HG03565 (cell line): Measurements from ENCODE around the gene ELOVL5.
"Not testable (repeated sequence)": the region's sequence is repeated elsewhere in the genome, so short reads cannot be mapped to it uniquely, and the experiment has no call there.

Experiments used
- ATAC-seq: cut with Tn5 transposase; IDR thresholded peaks from one replicate; pipeline ENCODE4 v1.9.1; 2021; ENCODE audit warnings: mild to moderate bottlenecking, moderate library complexity; ENCODE audit not compliant: unreplicated experiment

Gene ELOVL5

DNA sequence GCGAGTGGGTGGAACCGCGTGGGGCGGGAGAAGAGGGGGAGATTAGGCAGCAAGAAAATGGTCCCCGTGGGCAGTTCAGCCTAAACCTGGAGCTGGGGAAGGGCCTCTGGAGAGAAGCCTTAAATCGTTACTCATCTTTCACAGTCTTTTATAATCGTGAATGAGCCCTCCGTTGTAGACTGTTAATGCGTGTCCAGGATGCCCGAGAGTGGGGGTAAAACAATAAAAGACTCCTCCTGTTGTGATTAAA is 11.0 kb upstream of the ELOVL5 start:
- no peak for ATAC-seq

DNA sequence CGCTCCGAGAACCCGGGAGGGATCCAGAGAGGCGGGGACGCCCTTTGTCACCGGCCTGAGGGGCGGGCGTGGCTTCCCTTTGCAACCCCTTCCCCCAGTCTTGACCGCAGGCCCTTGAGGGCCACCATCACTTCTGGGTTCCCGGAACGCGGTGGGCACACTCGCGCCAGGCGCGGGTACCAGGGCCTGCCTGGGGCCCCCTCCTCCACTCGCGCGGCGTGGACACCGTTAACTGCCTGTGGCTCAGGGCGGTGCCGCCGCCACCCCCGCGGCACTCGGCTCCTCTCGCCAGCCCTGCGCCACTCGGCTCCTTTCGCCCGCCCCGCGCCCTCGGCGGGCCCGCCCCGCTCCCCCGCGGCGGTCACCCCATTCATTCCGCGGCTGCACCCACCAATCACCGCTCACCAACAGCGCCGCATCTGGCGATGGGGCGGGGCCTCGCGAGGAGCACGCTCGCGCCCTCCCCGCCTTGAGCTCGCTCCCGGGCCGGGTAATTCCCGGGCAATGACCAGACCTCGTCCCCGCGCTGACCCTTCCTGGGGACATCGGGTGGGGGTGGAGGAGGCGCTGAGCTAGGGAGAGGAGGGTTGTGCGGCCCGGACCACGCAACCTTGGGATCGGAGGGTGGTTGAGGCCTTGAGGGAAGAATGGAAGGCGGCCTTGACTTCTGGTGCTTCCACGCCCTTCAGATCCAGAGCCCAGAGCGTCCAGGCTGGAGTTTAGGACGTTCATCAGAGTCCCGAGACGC is 10.5 kb upstream of the ELOVL5 start:
- peak; percentile 92 for ATAC-seq

DNA sequence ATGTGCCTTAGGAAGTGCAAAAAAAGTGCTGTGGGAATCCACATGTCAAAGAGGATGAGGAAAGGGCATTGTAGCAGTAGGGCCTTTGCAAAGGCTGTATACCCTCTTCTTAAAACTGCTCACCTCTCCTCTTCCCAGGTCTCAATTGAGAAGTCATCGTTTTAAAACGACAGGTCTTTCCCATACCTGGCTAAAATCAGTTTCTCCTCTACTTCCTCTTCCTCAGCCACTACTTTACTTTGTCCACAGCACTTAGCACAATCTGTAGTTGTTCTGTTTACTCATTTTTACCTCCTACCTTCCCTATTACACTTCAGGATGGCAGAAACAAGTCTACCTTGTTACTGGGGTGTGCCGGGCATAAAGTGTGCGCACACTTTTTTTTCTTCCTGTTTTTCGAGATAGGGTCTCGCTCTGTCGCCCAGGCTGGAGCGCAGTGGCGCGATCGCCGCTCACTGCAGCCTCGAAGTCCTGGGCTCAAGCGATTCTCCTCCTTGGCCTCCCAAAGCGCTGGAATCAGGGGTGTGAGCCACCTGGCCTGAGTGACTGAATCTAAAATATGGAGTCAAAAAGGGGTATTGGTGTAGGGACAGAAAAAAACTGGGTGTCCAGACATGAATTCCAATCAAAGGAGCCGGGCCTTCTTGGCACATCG is 9.8 kb upstream of the ELOVL5 start:
- ATAC-seq = no peak

DNA sequence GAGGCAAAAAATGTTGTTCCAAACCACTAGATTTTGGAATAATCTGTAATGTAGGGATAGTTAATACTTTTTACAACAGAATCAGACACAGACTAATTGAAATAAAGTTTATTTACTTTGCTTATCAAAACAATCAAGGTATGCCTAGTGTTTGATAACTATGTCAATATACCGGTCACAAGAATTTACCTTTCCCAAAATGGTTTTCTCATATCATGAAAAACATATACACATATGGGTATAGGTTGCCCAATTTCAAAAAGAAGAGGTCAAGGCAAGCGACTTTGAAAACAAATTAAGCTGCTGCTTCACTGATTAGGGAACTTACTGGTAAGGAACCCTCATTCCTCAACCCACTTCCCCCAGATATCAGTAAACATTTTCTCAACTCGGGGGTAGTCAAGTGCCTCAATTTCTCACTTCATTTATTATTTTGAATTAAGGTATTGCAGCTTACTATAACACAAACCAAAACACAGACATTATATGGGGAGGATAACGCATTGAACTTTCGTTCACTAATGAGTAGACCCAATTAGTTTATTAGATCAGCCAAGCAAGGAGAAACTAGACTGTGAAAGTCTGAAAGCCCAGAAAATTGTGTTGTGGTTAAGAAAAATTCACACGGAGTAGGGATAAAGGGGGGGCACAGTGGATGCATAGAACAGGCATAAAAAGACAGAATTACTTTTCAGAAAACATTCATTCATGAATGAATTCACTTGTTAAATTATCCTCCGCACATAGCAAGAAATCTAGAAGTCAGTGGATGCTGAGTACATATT is 9.0 kb upstream of the ELOVL5 start:
- ATAC-seq = no peak

DNA sequence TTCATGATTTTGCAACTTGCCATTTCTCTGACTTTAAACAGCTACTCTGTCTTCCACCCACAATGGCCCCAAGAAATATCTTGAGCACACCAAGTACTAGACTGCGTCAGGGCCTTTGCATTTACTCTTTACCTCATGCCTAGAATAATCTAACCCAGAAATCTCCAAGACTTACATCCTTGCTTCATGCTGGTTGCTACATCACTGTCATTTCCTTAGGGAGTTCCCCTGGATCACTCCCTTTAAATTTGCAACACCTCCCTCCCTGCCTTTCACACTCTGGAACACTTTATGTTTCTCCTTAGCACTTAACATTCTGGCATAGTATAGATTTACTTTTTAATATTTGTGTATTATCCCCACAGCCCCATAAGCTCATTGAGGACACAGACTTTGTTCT is 4.9 kb upstream of the ELOVL5 start:
- no peak for ATAC-seq

DNA sequence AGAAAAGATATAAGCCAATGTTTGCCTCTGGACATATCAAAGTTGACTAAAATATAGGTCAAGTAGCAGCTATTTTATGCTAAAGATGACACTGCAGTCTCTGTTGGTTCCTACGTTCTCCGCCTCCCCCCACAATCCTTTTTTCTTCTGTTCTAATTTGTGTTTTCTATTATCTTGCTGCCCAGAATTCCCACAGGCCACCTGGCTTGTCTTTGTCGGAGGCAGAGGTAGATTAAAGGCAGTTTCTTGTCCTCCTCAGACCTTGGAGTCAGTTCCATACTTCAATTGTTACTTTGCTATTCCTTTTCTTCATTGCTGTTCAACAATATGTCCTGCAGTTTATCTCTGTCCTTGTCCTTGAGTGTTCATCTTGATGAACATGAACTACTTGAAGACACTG is 3.6 kb upstream of the ELOVL5 start:
- ATAC-seq = no peak

DNA sequence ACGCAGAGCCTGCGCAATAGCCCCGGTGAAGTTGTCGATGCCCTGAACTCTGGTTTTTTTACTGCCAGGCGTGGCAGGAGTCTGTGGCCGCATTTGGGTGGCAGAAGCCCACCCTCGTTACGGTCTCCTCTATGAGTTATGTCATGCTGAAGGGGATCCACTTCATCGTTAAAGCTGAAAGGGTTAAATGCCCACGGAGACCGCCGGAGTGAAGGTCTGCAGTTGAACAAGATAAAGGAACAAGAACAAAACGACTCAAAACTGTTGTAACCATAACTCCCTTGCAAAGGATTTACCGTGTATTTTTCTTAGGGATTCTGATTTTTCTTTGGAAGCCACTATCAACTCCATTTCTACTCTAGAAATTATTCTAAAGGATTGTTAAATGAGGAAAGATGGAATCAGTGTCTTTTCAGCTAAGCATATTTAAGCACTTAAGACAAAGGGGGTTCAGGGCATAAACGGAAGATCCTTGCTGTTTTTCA is 501 bp upstream of the ELOVL5 start:
- no peak for ATAC-seq

DNA sequence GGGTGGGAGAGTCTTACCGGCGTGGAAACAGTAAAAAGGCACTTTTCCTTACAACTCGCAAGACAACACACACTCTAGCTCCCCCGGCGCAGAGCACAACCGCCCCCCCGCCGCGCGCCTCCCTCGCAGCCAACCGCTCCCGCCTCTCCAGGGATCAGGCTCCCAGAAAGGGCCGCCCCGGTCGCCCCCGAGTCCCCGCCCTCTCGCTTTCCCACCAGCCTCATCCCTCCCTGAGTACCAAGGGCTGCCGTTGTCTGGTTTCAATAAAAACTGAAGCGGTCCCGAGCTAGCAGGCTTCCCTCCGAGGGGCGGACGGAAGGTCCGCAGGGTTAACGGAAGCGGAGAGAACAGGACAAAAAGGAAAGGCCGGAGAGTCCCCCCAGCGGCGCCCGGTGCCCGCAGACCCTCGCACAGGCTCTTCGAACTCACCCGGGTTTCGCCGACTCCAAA is 804 bp downstream of the ELOVL5 start:
- no peak for ATAC-seq

DNA sequence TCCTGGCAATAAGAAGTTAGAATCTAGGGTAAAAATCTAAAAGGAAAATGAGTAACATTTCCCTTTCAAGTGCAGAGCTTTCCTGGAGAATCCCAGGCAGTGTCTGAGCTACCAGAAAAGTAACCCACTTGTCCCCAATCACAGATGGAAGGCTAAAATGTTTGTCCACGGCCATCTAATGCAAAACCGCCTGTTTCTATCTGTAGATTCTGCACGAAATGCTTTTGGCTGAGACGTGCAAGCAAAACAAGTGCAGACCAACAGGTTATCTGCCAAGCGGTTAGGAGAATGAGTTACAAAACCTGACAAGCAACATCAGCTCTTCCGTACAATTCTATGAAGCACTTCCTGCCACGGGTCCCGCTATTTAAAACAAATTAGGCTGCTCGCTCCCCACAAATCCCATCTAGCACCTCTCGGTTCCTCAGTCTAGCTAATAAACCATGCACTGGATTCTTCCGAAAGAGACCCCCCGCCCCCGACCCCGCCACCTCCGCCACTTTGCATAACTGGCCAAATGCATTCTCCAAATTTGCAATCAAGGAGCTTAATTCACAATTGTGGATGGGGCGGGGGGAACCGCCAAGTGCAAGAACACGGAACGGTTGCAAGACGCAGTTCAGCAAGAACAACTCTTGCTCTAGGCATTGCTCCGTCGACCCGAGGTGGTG is 1.4 kb downstream of the ELOVL5 start:
- ATAC-seq = peak; percentile 0

DNA sequence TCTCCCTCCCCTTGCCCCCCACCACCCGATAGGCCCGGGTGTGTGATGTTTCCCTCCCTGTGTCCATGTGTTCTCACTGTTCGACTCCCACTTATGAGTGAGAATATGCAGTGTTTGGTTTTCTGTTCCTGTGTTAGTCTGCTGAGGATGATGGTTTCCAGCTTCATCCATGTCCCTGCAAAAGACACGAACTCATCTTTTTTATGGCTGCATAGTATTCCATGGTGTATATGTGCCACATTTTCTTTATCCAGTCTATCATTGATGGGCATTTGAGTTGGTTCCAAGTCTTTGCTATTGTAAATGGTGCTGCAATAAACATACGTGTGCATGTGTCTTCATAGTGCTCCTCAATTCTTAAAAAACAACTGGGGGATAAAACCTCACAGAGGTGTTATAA is 2.7 kb downstream of the ELOVL5 start:
- not testable (repeated sequence) for ATAC-seq

DNA sequence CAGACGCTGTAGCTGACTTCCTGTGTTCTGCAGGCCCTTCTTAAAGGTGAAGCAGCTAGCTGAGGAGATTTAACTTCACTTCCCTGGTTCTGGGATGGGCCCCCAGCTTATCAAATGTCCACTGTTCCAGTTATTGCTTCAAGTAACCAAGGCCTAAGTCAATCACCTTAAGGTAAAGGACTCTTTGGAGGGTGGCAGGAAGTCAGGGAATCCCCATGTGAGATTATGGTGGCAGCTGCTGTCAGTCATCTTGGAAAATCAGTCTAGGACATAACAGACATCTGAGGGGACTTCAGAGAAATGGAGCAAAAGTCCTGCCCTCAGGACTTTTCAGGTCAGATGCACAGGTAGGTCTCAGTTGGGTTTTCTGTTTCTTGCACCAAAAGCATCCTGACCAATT is 3.8 kb downstream of the ELOVL5 start:
- ATAC-seq = no peak

DNA sequence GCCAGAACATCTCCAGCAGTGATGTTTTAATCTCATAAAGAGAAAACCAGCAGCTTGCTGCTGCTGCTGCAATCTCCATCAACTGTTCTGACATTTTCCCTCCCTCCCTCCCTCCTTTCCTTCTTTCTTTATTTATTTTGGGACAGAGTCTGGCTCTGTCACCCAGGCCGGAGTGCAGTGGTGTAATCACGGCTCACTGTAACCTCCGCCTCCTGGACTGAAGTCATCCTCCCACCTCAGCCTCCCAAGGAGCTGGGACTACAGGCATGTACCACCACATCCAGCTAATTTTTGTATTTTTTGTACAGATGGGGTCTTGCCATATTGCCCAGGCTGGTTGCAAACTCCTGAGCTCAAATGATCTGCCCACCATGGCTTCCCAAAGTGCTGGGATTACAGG is 5.7 kb downstream of the ELOVL5 start:
- no peak for ATAC-seq

DNA sequence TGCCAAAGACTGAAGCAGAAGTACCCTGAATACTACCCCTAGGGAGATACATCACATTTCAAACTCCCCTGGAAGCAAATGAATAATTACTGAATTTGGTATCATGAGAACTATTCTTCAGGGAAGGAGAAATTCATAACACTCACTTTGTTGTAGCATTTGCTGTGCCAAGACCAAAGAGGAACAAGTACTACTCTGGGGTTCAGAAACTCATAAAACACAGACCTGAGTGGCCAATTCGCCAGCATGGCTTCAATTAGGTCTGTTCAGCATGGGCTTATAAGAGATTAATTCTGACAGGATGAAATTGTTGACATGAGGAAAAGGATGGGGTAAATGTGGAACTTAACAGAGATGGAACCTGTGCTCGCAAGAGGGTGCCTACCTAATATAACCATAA is 6.5 kb downstream of the ELOVL5 start:
- ATAC-seq = no peak

DNA sequence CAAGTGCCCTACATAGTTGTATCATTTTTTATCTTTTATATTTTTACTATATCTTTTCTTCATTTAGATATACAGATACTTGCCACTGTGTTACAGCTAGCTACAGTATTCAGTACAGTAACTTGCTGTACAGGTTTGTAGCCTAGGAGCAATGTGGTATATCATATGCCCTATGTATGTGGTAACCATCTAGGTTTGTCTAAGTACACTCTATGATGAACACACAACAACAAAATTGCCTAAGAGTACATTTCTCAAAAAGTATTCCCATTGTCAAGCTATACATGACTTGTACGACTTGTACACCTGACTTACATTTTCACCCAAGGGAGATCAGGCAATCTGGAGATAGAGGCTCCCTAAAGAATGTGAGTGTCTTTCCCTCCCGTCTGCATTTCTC is 8.2 kb downstream of the ELOVL5 start:
- no peak for ATAC-seq

DNA sequence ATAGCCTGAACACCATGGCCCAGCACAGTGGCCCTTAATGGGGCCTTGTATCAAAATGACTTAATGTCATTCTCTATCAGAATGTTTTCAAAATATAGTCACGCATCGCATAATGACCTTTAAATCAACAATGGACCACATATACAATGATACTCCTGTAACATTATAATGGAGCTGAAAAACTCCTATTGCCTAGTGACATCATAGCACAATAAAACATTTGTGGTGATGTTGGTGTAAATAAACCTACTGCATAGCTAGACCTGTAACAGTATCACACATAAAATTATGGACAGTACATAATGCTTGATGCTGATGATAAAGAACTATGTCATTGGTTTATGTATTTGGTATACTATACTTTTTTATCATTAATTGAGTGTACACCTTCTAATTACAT is 9.3 kb downstream of the ELOVL5 start:
- no peak for ATAC-seq

DNA sequence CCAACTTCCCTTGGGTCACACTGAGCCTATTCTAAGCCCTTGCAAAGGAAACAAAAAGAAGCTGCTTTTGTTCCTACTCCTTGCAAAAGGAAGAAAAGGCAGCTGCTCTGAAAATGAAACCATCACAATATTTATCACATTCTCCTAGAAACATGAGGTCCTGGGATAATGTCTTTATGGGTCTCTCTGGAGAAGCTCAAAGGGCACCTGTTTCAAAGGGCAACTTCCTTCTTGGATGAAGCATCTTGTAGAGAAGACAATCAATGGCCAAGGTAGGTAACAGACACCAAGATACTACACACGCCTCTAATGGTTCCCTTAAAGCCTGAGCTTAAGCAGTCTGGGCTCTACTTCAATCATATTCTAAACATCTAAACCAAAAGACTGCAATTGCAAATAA is 10.4 kb downstream of the ELOVL5 start:
- no peak for ATAC-seq

DNA sequence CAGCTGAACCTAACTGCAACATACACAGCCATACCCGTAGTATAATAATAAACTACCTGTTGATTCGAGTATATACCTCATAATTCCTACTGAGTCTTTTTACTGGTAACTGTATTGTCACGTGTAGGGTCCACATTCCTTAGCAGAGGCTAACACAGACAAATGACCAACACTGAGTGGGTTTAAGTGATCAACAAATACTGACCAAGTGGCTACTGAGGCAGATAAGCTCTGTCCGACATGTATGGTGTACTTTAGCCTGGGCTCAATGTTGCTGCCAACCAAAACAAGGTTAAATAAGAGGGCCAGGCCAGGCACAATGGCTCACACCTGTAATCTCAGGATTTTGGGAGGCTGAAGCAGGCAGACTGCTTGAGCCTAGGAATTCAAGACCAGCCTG is 12.7 kb downstream of the ELOVL5 start:
- no peak for ATAC-seq

DNA sequence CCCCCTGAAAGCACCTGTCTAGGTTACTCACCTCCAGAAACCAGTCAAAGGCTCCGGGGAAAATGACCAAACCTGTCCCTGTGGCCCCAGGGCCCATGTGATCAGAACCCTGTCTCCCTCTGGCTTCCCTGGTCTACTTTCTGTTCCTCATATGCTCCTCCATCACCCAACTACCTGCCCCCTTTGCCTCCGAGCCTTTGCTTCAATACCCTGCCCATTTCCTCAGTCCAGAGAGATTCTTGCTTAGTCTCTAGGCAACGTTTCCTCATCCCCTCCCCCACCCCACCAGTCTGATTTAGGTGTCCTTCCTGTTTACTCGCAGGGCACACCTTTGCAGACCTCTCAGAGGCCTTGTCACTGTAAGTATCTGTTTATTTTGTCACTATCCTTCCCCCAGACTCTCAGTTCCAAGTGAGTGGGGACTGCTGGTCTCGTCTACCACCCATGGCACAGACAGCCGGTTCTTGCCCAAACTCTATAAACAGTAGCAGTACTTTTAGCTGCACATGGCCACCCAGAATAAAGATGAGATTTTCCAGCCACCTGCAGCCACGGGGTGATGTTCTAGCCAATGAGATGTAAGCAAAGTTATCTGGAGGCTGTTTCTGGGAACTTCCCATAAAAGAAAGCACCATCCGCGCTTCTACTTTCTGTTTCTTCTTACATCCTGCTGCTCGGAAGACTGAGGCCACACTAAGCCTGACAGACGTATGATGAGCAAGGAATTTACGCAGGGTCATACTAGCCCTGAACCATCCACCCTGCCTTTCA is 13.3 kb downstream of the ELOVL5 start:
- peak; percentile 75 for ATAC-seq

DNA sequence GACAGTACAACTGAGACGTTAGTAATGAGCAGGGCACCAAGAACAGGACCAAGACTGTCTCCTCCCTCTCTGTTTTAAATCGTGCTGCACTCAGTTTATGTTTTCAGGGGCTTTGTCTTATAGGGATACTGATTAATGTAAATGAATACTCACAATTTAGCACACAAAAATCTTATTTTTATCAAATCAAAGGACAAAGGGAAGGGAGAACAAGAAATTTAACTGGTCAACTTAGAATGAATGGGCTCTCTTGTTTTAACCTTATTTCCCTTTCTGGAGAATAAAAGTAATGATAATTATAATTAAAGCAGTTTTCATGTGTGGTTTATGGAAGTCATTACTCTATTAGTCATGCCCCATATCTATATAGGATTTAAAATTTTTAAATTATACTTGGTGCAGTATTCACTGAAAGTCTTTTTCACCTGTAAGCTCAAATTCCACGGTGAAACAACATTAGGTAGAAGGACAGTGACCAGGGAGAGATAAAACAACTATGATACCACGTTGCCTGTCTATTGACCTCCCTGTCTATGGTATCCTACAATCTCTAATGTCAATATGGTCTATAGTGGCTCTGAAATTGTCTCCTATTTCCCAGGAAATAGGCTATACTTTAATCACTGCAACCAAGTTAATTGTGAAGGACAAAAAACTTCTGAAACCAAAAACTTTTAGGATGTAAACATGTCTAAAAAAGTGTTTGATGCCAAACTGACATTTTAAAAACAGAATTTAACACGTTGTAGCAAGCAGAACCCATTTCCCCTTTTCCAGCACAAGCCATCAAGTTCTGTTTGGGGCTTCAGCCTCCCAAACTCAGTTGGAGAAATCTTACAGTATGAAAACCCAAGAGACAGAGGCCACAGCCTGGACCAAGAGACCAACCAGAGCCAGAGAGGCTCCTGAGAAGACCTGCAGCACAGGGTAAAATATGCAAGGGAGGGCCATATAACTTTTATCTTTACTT is 15.0 kb downstream of the ELOVL5 start:
- no peak for ATAC-seq

DNA sequence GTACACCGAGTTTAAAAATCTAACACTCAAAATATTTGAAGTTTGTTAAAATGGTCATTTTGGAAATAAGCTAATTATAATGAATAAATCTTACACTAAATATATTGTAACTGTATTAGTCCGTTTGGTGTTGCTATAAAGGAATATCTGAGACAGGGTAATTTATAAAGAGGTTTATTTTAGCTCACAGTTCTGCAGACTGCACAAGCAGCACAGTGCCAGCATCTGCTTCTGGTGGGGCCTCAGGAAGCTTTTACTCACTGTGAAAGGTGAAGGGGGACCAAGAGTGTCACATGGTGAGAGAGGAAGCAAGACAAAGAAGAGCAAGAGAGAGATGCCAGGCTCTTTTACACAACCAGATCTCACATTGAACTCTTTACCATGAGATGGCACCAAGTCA is 17.1 kb downstream of the ELOVL5 start:
- ATAC-seq = no peak
